Measurements from ENCODE around the gene PCED1A.

The PCED1A gene

GRCh38 chr20:2845607-2846006 lies 5.2 kb upstream of the PCED1A start:
- POLR2A ChIA-PET: no interaction called here
- CTCF ChIA-PET: no interaction called here
- TF ChIP-seq SUZ12 (IDR thresholded peaks at IDR 0.05) (no peak), LEF1 (IDR thresholded peaks at IDR 0.05; ENCODE audit: borderline replicate concordance) (no peak), TARDBP (IDR thresholded peaks at IDR 0.05) (no peak), ELF4 (IDR thresholded peaks at IDR 0.05) (no peak), ARNT (IDR thresholded peaks at IDR 0.05) (no peak), ZNF384 (IDR thresholded peaks at IDR 0.05) (no peak), FOXM1 (IDR thresholded peaks at IDR 0.05; ENCODE audit: borderline replicate concordance) (no peak), BHLHE40 (IDR thresholded peaks at IDR 0.05; ENCODE audit: borderline replicate concordance) (no peak), NFRKB (IDR thresholded peaks at IDR 0.05) (no peak), FOXA1 (IDR thresholded peaks at IDR 0.05) (no peak)
- TF ChIP-seq, protein P1, sequence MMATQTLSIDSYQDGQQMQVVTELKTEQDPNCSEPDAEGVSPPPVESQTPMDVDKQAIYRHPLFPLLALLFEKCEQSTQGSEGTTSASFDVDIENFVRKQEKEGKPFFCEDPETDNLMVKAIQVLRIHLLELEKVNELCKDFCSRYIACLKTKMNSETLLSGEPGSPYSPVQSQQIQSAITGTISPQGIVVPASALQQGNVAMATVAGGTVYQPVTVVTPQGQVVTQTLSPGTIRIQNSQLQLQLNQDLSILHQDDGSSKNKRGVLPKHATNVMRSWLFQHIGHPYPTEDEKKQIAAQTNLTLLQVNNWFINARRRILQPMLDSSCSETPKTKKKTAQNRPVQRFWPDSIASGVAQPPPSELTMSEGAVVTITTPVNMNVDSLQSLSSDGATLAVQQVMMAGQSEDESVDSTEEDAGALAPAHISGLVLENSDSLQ (IDR thresholded peaks at IDR 0.05): no peak
- DNase-seq (ENCODE audit: extremely low spot score): no peak

- TF ChIP-seq SUZ12 (IDR thresholded peaks at IDR 0.05) (no peak), FOXM1 (IDR thresholded peaks at IDR 0.05; ENCODE audit: borderline replicate concordance) (no peak), ARNT (IDR thresholded peaks at IDR 0.05) (no peak), CTBP1 (IDR thresholded peaks at IDR 0.05; ENCODE audit: borderline replicate concordance) (no peak), HDGF (IDR thresholded peaks at IDR 0.05; ENCODE audit: borderline replicate concordance) (no peak), L3MBTL2 (conservative IDR thresholded peaks at IDR 0.05) (no peak), NFRKB (IDR thresholded peaks at IDR 0.05) (no peak), TARDBP (IDR thresholded peaks at IDR 0.05) (no peak), LEF1 (IDR thresholded peaks at IDR 0.05; ENCODE audit: borderline replicate concordance) (no peak), SP1 (IDR thresholded peaks at IDR 0.05) (no peak), ZNF384 (IDR thresholded peaks at IDR 0.05) (no peak), FOXA1 (IDR thresholded peaks at IDR 0.05) (no peak), BHLHE40 (IDR thresholded peaks at IDR 0.05; ENCODE audit: borderline replicate concordance) (no peak)
- TF ChIP-seq, protein P1 (IDR thresholded peaks at IDR 0.05): no peak
- ChIA-PET CTCF (interaction anchor here (0.7 kb wide), 1 partner anchor 378 kb away, joined by 3 read pairs; no protein-coding TSS in a partner anchor), POLR2A (interaction anchor here (0.8 to 1.4 kb wide), 5 partner anchors 40 to 155 kb away, joined by 3 to 5 read pairs (median 3); no protein-coding TSS in a partner anchor)
- DNase-seq (ENCODE audit: extremely low spot score): peak; percentile 67
Observed at GRCh38 chr20:2840967-2841531, 594 bp upstream of the PCED1A start.

GRCh38 chr20:2839732-2840137 lies 720 bp downstream of the PCED1A start:
- POLR2A ChIA-PET: interaction anchor here (1.0 to 1.3 kb wide), 3 partner anchors 39 to 154 kb away, joined by 3 to 4 read pairs (median 3); no protein-coding TSS in a partner anchor
- TF ChIP-seq TARDBP (IDR thresholded peaks at IDR 0.05) (no peak), CTBP1 (IDR thresholded peaks at IDR 0.05; ENCODE audit: borderline replicate concordance) (no peak)
- DNase-seq (ENCODE audit: extremely low spot score): no peak
- CTCF ChIA-PET: no interaction called here

DNA sequence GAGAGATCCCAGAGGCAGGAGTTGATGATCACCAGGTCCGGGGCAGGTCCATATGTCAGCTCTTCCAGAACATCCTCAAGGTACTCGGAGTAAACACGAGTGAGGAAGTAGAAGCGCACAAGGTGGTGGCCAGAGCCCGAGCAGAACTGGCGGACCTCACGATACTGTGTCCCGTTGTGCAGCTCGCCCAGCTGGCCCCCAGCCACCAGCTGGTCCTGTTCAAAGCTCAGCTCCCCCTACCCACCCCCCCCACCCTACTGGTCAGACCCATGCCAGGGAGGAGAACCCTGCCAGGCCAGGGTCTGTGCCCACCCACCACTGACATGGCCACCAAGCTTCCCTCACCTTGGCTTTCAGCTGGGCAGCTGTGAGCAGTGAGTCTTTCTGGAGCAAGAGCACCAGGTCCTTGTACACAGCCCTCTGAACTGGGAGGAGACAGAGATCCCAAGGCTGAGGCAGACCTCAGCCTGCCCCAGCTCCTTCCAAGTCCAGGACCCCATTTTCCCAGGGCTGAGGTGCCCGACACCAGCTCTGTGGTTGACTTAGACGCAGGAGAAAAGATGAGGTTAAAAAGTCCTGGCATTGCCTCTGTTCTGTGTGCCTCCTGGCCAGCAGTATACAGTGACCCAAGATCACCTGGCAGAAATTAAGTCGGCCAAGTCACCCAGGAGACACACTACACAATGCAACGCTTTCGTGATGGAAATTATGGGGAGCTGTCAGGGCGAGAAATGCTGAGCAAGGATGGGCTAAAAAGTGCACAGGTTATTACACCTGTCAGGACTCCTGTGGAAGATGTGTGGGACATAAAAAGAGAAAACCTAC lies 1.4 kb downstream of the PCED1A start:
- ChIA-PET CTCF (no interaction called here), POLR2A (interaction anchor here (1.0 to 1.2 kb wide), 2 partner anchors 66 to 77 kb away, joined by 3 read pairs; no protein-coding TSS in a partner anchor)

DNA sequence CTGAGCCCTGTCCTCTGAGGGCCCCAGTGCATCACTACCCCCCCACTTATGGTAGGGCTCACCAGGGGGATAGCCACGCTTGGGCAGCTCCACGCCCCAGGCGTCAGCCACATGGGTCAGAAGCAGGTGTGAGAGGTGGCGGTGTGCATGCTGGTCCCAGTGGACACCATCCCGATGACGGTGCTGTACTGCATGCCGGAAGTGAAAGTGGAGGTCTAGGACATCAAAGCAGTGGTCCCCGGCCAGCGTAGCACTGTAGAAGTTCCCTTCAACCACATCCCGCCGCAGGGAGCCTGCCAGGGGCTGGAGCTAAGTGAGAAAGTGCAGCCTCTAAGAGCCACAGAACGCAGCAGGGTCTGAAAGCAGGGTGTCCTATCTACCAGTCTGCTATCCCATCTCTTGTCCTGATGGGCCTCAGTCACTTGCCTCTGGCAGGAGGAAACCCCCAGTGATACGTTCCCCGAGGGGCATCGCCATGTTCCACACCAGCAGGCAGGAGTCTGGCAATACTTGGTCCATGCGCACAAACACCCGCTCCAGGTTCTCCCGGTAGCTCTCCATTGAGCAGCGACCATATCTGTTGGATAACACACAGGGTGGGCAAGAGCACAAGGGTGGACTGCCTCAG lies 2.2 kb downstream of the PCED1A start:
- POLR2A ChIA-PET: interaction anchor here (1.2 kb wide), 1 partner anchor 65 kb away, joined by 3 read pairs; no protein-coding TSS in a partner anchor
- DNase-seq (ENCODE audit: extremely low spot score): no peak
- TF ChIP-seq CTBP1 (IDR thresholded peaks at IDR 0.05; ENCODE audit: borderline replicate concordance) (no peak), SUZ12 (IDR thresholded peaks at IDR 0.05) (no peak), LEF1 (IDR thresholded peaks at IDR 0.05; ENCODE audit: borderline replicate concordance) (no peak), FOXM1 (IDR thresholded peaks at IDR 0.05; ENCODE audit: borderline replicate concordance) (no peak), ELF4 (IDR thresholded peaks at IDR 0.05) (no peak), FOXA1 (IDR thresholded peaks at IDR 0.05) (no peak), TARDBP (IDR thresholded peaks at IDR 0.05) (no peak), HDGF (IDR thresholded peaks at IDR 0.05; ENCODE audit: borderline replicate concordance) (no peak), NFRKB (IDR thresholded peaks at IDR 0.05) (no peak), FOXK2 (IDR thresholded peaks at IDR 0.05) (no peak), ARNT (IDR thresholded peaks at IDR 0.05) (no peak), BHLHE40 (IDR thresholded peaks at IDR 0.05; ENCODE audit: borderline replicate concordance) (no peak), SP1 (IDR thresholded peaks at IDR 0.05) (no peak)
- TF ChIP-seq, protein P1 (IDR thresholded peaks at IDR 0.05): no peak
- CTCF ChIA-PET: no interaction called here

More for the DNA sequence above, 1.4 kb downstream of the PCED1A start:
- DNase-seq (ENCODE audit: extremely low spot score): no peak
- TF ChIP-seq TARDBP (IDR thresholded peaks at IDR 0.05) (no peak), ARNT (IDR thresholded peaks at IDR 0.05) (no peak), HDGF (IDR thresholded peaks at IDR 0.05; ENCODE audit: borderline replicate concordance) (no peak), L3MBTL2 (conservative IDR thresholded peaks at IDR 0.05) (no peak), FOXA1 (IDR thresholded peaks at IDR 0.05) (no peak), ZNF384 (IDR thresholded peaks at IDR 0.05) (no peak)

Data from HEK293T (cell line).